HEK293 (cell line): Measurements from ENCODE around the gene FASN.

Experiments
- TCF7L2 ChIP-seq: IDR thresholded peaks from 2 replicates; pipeline ENCODE4 v1.6.1; 2011; ENCODE audit warnings: low read depth, mild to moderate bottlenecking, inconsistent platforms, low read length, moderate library complexity, borderline replicate concordance
- ZNF174 ChIP-seq: fragments of 450-650 bp; formaldehyde crosslinking; IDR thresholded peaks from 2 replicates; pipeline ENCODE4 v1.5.0; 2017; ENCODE audit warnings: missing biosample characterization, mild to moderate bottlenecking, missing genetic modification characterization
- ZNF596 ChIP-seq: fragments of 450-650 bp; IDR thresholded peaks from 2 replicates; pipeline ENCODE4 v1.5.0; 2018; ENCODE audit warnings: missing biosample characterization, mild to moderate bottlenecking, missing genetic modification characterization, moderate library complexity

DNA sequence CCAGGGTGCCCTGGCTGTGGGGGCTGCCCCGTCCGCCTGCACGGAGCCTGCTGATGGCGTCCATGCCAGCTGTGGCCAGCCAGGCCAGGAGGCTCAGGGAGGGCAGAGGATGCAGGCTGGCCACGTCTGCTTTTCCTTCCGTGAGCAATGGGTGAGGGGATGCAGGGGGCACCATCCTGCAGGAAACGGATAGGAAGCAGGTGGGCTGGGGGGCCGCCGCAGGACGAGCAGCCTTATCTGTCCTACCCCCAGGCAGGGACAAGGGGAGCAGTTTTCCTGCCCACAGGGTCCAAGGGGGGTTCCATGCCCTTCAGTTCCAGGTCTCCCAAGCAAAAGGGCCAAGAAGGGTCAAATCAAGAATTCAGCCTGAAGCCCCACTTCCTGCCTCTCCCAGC, 39.2 kb downstream of the FASN start:
- no peak for TF ChIP-seq ZNF174
- TF ChIP-seq ZNF596: no peak
- no peak for TF ChIP-seq TCF7L2
